GM12878 (cell line): ENCODE results near the gene ARID5B.

Source experiments
- BACH1 ChIP-seq: fragments of 450-650 bp; IDR thresholded peaks from 2 replicates; pipeline ENCODE4 v1.6.1; 2017; ENCODE audit warnings: mild to moderate bottlenecking, borderline replicate concordance
- CREM ChIP-seq: IDR thresholded peaks from 2 replicates; pipeline ENCODE4 v1.6.1; 2014; ENCODE audit warnings: antibody characterized with exemption, low read depth
- EZH2 ChIP-seq: IDR thresholded peaks from 2 replicates; pipeline ENCODE4 v1.6.1; 2012; ENCODE audit warnings: low read depth, mild to moderate bottlenecking, control low read depth, inconsistent platforms, low read length, borderline replicate concordance; ENCODE audit not compliant: control insufficient read depth
- POLR2AphosphoS5 ChIP-seq: IDR thresholded peaks from 2 replicates; pipeline ENCODE4 v1.6.1; 2011; ENCODE audit warnings: mild to moderate bottlenecking, low read length, inconsistent platforms
- YY1 ChIP-seq: IDR thresholded peaks from 2 replicates; pipeline ENCODE4 v1.6.1; 2011; ENCODE audit warnings: low read depth, mild to moderate bottlenecking, low read length

GRCh38 chr10:62076891-62077290 lies 175.4 kb downstream of the ARID5B start:
- TF ChIP-seq CREM = no peak
- TF ChIP-seq BACH1 = no peak
- no peak for TF ChIP-seq YY1
- no peak for TF ChIP-seq EZH2
- TF ChIP-seq POLR2AphosphoS5 = no peak
